Large intestine (tissue), 3 donors: ENCODE data around the gene TAF4. TPM values are rescaled to one million over a fixed set of nuclear protein-coding genes. Genes with fewer than 3 reads are reported as not detected.

ENCODE experiments used
- DNase-seq, 2 donors: peaks; one replicate each; pipeline versions ENCODE4 v3.0.0 to v3.0.0-alpha.2; 2013
- H3K27ac ChIP-seq: one replicate; pipeline ENCODE4 v1.5.1; 2013; ENCODE audit warnings: low read length
- H3K27me3 ChIP-seq: 2 replicates; pipeline ENCODE4 v1.6.1; 2013; ENCODE audit warnings: low read length; ENCODE audit not compliant: control insufficient read depth, insufficient read depth
- H3K36me3 ChIP-seq: 2 replicates; pipeline ENCODE4 v1.6.1; 2013; ENCODE audit warnings: low read length; ENCODE audit not compliant: control insufficient read depth, insufficient read depth
- H3K4me1 ChIP-seq: one replicate; pipeline ENCODE4 v1.6.1; 2013; ENCODE audit warnings: low read length; ENCODE audit not compliant: control insufficient read depth, insufficient read depth
- H3K4me3 ChIP-seq: one replicate; pipeline ENCODE4 v1.5.1; 2013; ENCODE audit warnings: low read length
- H3K9me3 ChIP-seq: one replicate; pipeline ENCODE4 v1.6.1; 2013; ENCODE audit warnings: mild to moderate bottlenecking, low read depth, low read length, moderate library complexity; ENCODE audit not compliant: control insufficient read depth
- WGBS: methylation state at CpG from one replicate; pipeline ENCODE4 v1.1.5; 2013; ENCODE audit warnings: low lambda C conversion rate; ENCODE audit not compliant: insufficient coverage; 5-methylcytosine and 5-hydroxymethylcytosine counted together
- polyA plus RNA-seq: library from polyadenylated mRNA; unstranded; fragments of 120-200 nt; gene quantifications from one replicate; pipeline ENCODE4 v1.2.1, GENCODE V29; 2013

TAF4 gene
- polyA plus RNA-seq, 1 donor, result 17.4 TPM

- Histone ChIP-seq H3K27ac (no peak overlapping the region), H3K9me3 (no peaks in the 10 kb centered on the region), H3K27me3 (no peaks in the 10 kb centered on the region), H3K4me3 (no peak overlapping the region), H3K36me3 (peaks cover 30% of the 10 kb centered on the region), H3K4me1 (no peaks in the 10 kb centered on the region)
- no CpG with 5 or more reads among the region's 65 CpGs for WGBS
- DNase-seq, result no peak
Measured at GRCh38 chr20:61979701-61980635, 85.7 kb downstream of the TAF4 start.

- Histone ChIP-seq H3K36me3 (peaks cover 28% of the 10 kb centered on the region), H3K4me1 (no peaks in the 10 kb centered on the region), H3K27me3 (no peaks in the 10 kb centered on the region), H3K9me3 (no peaks in the 10 kb centered on the region), H3K27ac (no peak overlapping the region), H3K4me3 (no peak overlapping the region)
- DNase-seq, result no peak
- WGBS, result 100% methylated on average over 1 of the region's 12 CpGs
Measured at GRCh38 chr20:61979090-61979489, 86.6 kb downstream of the TAF4 start.

- Histone ChIP-seq H3K4me3 (no peak overlapping the region), H3K36me3 (peaks cover 32% of the 10 kb centered on the region), H3K27me3 (no peaks in the 10 kb centered on the region), H3K4me1 (no peaks in the 10 kb centered on the region), H3K27ac (no peak overlapping the region), H3K9me3 (peaks cover 2% of the 10 kb centered on the region)
- DNase-seq, result no peak
- WGBS, result no CpG with 5 or more reads among the region's 20 CpGs
Measured at GRCh38 chr20:61978491-61978890, 87.2 kb downstream of the TAF4 start.

GRCh38 chr20:61977419-61977786, 88.3 kb downstream of the TAF4 start:
- peaks cover 3% of the 10 kb centered on the region for H3K9me3 ChIP-seq
- no CpG with 5 or more reads among the region's 10 CpGs for whole genome bisulfite sequencing
- peaks cover 43% of the 10 kb centered on the region for H3K36me3 ChIP-seq
- no peak overlapping the region for H3K27ac ChIP-seq
- DNase-seq, result no peak
- H3K4me3 ChIP-seq, result no peak overlapping the region
- H3K27me3 ChIP-seq, result no peaks in the 10 kb centered on the region
- no peaks in the 10 kb centered on the region for H3K4me1 ChIP-seq

DNA sequence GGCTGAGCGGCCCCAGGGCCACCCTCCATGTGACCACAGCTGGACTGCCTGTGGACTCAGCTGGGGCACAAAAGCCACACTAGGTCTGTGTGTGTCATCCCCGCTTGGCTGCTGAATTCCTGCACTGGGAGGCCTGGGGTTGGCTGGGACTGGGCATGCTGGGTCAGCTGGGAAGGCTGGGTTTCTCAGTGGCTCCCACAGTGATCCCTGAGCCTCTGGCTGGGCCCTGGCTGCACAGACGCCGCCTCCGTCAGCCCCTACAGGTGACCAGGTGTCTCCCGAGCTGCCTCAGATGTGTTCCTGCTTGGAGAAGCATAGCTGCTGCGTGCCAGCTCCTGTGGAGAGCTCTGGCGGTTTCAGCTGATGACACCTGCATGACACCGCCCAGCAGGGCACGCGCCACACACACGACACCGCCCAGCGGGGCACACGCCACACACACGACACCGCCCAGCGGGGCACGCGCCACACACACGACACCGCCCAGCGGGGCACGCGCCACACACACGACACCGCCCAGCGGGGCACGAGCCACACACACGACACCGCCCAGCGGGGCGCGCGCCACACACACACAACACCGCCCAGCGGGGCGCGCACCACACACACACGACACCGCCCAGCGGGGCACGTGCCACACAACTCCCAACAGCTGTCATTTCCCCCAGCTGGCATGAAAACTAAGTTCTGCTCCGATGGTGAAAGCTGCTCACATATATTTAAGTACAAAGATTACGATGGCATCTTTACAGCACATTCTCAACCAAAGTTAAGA, 88.8 kb downstream of the TAF4 start:
- WGBS, result no CpG with 5 or more reads among the region's 45 CpGs
- no peak overlapping the region for H3K27ac ChIP-seq

GRCh38 chr20:61976263-61976643, 89.4 kb downstream of the TAF4 start:
- H3K4me3 ChIP-seq, result no peak overlapping the region
- no peaks in the 10 kb centered on the region for H3K27me3 ChIP-seq
- no CpG with 5 or more reads among the region's 9 CpGs for WGBS
- H3K27ac ChIP-seq, result no peak overlapping the region
- peaks cover 47% of the 10 kb centered on the region for H3K36me3 ChIP-seq
- DNase-seq, result no peak
- no peaks in the 10 kb centered on the region for H3K4me1 ChIP-seq
- H3K9me3 ChIP-seq, result peaks cover 3% of the 10 kb centered on the region

More for the DNA sequence above, 88.8 kb downstream of the TAF4 start:
- H3K4me1 ChIP-seq, result no peaks in the 10 kb centered on the region
- H3K36me3 ChIP-seq, result peaks cover 47% of the 10 kb centered on the region
- DNase-seq, result no peak
- H3K9me3 ChIP-seq, result peaks cover 3% of the 10 kb centered on the region
- H3K27me3 ChIP-seq, result no peaks in the 10 kb centered on the region
- H3K4me3 ChIP-seq, result no peak overlapping the region

DNA sequence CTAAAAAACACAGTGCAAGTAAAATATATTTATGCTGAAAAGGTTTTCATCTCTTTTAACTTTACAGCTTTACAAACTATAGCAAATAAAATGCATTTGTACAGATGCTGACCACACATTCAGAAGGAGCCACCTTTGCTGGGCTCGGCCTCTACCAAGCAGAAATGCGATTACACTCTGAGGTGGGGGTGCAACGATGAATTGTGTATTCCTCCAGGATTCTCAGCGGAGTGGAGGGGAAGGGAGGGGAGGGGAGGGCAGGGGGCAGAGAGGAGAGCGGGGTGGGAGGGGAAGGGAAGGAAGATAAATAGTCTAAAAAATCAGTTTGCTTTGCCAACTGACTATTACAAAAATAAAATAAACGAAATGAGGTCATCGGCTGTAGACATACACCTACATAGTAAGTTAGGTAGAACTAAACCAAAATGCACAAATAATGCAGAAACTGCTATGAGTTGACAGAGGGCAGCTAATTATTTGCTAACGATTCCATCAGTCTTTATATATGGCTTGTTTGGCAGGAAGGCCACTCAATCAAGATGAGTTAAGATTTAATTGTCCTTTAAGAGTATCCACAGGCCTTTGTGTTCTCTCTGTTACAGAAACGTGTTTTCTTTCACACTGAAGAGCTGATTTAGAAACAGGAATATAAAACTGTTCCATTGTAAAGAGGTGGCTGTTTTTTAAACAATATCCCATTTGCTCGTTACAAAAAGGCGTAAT, 90.1 kb downstream of the TAF4 start:
- no peak overlapping the region for H3K27ac ChIP-seq
- 60% methylated on average over 1 of the region's 11 CpGs for WGBS
- peaks cover 45% of the 10 kb centered on the region for H3K36me3 ChIP-seq

GRCh38 chr20:61974357-61974665, 91.4 kb downstream of the TAF4 start:
- Histone ChIP-seq H3K27me3 (no peaks in the 10 kb centered on the region), H3K36me3 (peaks cover 37% of the 10 kb centered on the region), H3K4me1 (no peaks in the 10 kb centered on the region), H3K9me3 (peaks cover 3% of the 10 kb centered on the region), H3K27ac (no peak overlapping the region), H3K4me3 (no peak overlapping the region)
- no CpG with 5 or more reads among the region's 14 CpGs for WGBS
- DNase-seq, result no peak

More for the DNA sequence above, 90.1 kb downstream of the TAF4 start:
- Histone ChIP-seq H3K4me3 (no peak overlapping the region), H3K4me1 (no peaks in the 10 kb centered on the region), H3K27me3 (no peaks in the 10 kb centered on the region), H3K9me3 (peaks cover 3% of the 10 kb centered on the region)
- no peak for DNase-seq

GRCh38 chr20:61973515-61974356, 91.9 kb downstream of the TAF4 start:
- Histone ChIP-seq H3K27me3 (no peaks in the 10 kb centered on the region), H3K36me3 (peaks cover 37% of the 10 kb centered on the region), H3K27ac (no peak overlapping the region), H3K4me1 (no peaks in the 10 kb centered on the region), H3K4me3 (no peak overlapping the region), H3K9me3 (peaks cover 3% of the 10 kb centered on the region)
- no peak for DNase-seq
- WGBS, result 92% methylated on average over 2 of the region's 25 CpGs
